A204.1 (cell line): ENCODE data around the gene RERE.
"Not testable (repeated sequence)": the region's sequence is repeated elsewhere in the genome, so short reads cannot be mapped to it uniquely, and the experiment has no call there.

Experiments
- FAIRE-seq: peaks from 2 replicates; lab custom pipeline; 2012; peaks lifted over from hg19 to GRCh38; lab: Jason Lieb, UNC

RERE gene

GRCh38 chr1:8797216-8797615 is 20.2 kb downstream of the RERE start:
- no peak for FAIRE-seq

- FAIRE-seq, result no peak
Measured at GRCh38 chr1:8796812-8797211, 20.6 kb downstream of the RERE start.

DNA sequence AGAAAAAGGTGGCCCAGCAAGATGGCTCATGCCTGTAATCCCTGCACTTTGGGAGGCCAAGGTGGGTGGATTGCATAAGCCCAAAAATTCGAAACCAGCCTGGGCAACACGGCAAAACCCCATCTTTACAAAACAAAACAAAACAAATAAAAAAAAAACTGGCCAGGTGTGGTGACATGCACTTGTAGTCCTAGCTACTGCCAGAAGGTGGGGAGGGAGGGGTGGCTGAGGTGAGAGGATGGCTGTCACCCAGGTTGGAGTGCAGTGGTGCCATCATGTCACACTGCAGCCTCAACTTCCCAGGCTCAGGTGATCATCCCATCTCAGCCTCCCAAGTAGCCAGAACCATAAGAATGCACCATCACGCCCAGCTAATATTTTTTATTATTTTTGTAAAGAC is 22.8 kb downstream of the RERE start:
- no peak for FAIRE-seq

- FAIRE-seq, result no peak
Measured at GRCh38 chr1:8791819-8792218, 25.6 kb downstream of the RERE start.

- no peak for FAIRE-seq
Measured at GRCh38 chr1:8790987-8791386, 26.5 kb downstream of the RERE start.

DNA sequence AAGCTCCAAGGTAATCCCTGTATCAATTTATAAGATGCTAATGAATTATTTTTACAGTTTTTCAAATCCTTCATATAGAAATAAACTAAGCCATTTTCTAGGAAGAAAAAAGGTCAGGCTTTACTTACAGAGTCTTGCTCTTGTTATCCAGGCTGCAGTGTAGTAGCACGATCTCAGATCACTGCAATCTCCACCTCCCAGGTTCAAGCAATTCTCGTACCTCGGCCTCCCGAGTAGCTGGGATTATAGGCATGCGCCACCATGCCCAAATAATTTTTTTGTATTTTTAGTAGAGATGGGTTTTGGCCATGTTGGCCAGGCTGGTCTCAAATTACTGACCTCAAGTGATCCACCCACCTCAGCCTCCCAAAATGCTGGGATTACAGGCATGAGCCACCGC is 27.0 kb downstream of the RERE start:
- FAIRE-seq, result no peak

- FAIRE-seq, result no peak
Measured at GRCh38 chr1:8789314-8790214, 27.9 kb downstream of the RERE start.

DNA sequence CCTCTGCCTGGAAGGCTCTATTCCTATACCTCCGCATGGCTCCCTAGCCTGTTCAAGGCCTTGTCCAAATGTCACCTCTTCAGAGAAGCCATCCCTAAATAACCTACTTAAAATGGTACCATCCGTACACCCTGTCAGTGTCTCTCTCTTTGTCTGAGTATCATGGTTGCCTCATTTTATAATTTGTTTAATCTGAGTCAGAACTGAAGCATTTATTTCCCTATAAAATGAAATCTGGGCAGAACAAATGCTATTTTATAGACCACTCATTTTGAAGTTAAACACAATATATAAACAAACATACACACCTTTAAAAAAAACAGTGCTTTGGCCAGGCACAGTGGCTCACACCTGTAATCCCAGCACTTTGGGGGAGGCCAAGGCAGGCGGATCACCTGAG is 30.2 kb downstream of the RERE start:
- FAIRE-seq, result no peak

GRCh38 chr1:8786204-8786603 is 31.2 kb downstream of the RERE start:
- FAIRE-seq, result not testable (repeated sequence)

DNA sequence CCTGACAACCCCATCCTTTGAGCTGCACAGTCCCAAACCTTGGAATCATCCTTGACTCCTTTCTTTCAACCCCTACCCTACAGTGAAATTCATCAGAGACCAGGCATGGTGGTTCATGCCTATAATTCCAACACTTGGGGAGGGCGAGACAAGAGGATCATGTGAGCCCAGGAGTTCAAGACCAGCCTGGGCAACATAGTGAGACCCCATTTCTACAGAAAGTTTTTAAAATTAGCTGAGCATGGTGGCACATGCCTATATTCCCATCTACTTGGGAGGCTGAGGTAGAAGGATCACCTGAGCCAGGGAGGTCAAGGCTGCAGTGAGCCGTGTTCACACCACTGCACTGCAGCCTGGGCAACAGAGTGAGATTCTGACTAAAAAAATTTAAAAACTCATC is 34.5 kb downstream of the RERE start:
- FAIRE-seq, result no peak

DNA sequence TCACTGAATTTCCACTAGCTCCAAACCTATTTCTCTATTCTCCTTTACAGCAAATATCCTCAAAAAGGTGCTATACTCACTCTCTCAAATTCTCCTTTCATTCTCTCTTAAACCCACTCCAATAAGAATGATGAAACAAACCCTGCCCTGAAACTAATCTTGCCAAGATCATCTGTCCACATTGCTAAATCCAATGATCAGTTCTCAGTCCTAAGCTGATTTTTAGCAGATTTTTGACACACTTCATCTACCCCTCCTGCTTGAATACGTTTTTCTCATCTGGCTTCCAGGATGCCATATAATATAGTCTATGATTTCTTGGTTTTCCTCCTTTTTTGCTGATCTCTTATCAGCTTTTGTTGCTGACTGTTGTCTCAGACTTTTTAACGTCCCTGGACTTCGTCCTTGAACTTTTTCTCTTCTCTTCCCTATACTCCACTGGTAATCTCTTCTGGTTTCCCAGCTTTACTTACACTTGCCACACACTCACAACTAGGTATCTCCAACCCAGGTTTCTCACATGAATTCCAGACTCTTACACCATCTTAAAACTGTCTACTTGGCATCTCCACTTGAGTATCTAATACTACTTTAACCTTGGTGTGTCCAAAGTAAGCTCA is 35.3 kb downstream of the RERE start:
- no peak for FAIRE-seq

DNA sequence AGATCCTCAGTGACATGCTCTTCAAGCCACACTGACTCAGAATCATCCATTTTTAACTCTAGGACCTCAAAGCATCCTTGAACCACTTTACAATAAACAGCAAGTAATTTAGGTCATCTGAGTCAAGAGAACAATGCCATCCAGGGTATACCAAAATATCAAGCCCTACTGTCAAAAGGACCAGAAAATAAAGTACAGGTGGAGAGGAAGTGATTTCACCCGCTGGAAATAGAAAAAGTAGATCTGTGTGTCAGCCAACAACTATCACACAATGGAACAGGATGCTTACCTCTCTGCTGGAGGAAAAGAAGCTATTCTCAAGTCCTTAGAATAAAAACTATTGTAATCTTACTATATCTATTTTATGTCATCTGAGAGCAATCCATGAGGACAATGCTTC is 37.0 kb downstream of the RERE start:
- no peak for FAIRE-seq

DNA sequence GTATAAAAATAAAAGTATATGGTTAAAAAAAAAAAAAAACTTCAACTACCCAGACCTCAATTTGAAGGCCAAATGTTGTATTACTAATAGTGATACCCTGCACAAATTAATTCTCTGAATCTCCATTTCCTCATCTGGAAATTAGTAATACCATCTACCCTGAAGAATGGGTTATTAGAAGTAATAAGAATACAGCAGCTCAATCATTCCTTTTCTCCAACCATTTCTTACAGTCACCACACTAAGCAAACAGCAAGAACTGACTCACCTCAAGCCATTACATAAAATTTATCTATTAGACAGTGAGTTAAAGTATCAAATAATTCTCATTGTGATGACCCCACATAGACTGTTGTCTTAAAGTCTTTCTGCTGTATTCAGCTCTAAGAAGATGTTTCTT is 39.6 kb downstream of the RERE start:
- no peak for FAIRE-seq

GRCh38 chr1:8776104-8776503 is 41.3 kb downstream of the RERE start:
- no peak for FAIRE-seq

DNA sequence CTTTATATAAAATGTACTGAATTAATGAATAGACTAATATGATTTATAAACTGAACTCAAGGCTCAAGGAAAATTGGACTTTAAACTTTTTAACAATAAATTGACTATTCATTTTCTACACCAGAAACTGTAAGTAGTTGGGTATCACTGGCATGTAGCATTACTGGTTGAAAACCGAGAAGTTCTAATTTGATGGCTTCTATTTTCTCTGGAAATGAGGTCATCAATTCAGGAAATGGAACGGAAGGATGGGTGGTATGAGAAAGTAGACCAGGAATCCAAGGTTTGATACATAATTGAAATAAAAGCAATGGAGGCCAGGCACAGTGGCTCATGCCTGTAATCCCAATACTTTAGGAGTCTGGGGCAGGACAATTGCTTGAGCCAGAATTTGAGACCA is 50.4 kb downstream of the RERE start:
- no peak for FAIRE-seq

GRCh38 chr1:8765198-8765597 is 52.2 kb downstream of the RERE start:
- no peak for FAIRE-seq

DNA sequence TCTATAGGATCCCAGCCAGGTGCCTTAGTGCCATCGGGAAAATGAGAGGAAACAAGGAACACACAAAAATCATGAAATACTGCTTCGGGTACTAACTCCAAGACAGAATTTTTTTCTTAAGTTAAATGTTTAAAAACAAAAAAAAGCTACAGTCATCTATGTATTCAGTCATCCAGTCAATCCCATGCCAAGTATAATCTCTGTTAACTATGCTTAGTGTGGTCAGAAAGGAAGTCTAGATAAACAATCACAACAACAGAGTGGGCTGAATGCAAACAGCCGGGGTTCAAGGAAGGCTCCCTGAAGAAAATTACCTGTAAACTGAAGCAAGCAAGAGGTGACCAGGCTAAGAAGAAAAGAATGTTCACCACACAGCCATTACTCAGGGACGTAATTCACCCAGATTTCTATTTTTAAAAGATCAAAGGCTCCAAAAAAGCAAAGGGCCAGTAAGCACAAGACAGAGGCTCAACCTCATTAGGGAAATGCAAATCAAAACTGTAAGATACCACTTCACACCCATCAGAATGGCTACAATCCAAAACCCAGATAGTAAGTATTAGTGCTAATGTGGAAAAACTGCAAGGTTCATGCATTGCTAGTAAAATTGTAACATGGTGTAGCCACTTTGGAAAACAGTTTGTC is 53.0 kb downstream of the RERE start:
- FAIRE-seq, result no peak

GRCh38 chr1:8763888-8764287 is 53.6 kb downstream of the RERE start:
- FAIRE-seq, result no peak

DNA sequence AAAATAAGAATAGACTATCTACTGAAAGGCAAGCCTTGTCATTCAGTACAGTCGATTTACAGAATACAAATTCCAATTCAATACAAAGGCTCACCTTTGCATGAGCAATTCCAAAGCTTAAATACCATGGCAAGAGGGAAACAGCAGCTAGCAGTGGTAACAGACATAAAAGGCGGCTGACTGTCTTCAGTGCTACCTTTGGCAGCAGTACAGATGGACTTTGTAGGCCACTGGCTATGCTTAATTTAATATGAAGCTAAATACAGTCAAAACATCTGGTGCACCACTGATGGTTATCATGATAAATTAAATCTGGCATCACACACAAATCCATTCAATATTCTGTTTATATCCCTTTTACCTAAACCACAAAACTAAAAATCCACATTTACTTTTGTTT is 62.4 kb downstream of the RERE start:
- no peak for FAIRE-seq

GRCh38 chr1:8754247-8754650 is 63.2 kb downstream of the RERE start:
- FAIRE-seq, result no peak

GRCh38 chr1:8753736-8754135 is 63.7 kb downstream of the RERE start:
- FAIRE-seq, result no peak

DNA sequence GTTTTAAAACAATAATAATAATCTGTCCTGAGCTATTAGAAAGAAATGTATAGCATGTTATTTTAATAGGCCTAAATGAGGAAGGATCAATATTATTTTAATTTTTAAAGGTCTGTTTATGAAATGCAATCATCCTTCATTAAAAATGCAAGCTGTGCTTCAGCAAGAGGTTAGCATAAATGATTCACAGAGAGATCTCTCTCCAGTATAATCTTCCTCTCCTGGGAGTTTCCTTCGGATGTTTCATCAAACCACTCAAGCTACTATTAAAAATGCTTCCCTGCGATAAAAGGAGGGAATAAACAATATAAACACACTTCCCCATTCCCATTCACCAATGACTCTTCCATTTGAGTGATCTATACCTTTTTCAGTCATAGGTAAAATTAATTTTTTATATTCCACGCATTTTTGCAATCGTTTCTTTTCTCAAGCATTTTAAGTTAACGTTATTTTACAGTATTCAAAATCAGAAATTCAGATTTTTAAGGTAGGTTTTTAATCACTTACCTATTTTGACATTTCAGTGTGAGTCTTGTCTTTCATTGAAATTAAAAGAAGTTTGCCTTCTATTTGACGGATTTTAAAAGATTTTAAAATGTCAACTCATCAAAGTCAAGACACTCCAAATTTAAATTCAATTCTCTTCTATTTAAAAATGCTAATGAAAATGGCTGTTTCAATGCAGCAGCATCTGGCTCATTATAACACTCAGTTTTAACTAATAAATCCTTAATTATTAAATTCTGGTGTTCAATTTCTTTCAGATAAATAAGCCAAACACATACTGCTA is 64.3 kb downstream of the RERE start:
- no peak for FAIRE-seq

- no peak for FAIRE-seq
Measured at GRCh38 chr1:8752411-8752810, 65.0 kb downstream of the RERE start.
